ENCODE measurements around the gene KLKB1.

The KLKB1 gene

GRCh38 chr4:186227221-186227620 lies at the start of gene KLKB1:
Gene KLKB1 (plus strand): TSS chr4:186227507. CDS start chr4:186228196, 689 bp downstream.
- H3K36me3 ChIP-seq (ENCODE audit: control insufficient read depth in 2 of 2, insufficient read depth in 1 of 2, low read length in 2 of 2) = no peaks in the 10 kb centered on the region
- H3K9me3 ChIP-seq (ENCODE audit: control insufficient read depth, insufficient read depth, low read depth, low read length) = no peaks in the 10 kb centered on the region
- H3K4me3 ChIP-seq (ENCODE audit: low read depth, low read length) = no peak within 1 kb of the TSS
- CTCF ChIA-PET = interaction anchor here (0.5 kb wide), 1 partner anchor 26 kb away, joined by 3 read pairs; no protein-coding TSS in a partner anchor
- H3K4me1 ChIP-seq (ENCODE audit: control insufficient read depth, insufficient read depth, low read length) = peaks cover 10% of the 10 kb centered on the region
- no peak within 1 kb of the TSS for H3K27ac ChIP-seq (ENCODE audit: extremely low read depth, low read depth, low read length)
- POLR2A ChIA-PET = no interaction called here
- TF ChIP-seq SP7 (tag by site-specific recombination; IDR thresholded peaks at IDR 0.05) (no peak), ZBTB44 (tag by site-specific recombination; IDR thresholded peaks at IDR 0.05) (0 out of 2 replicates have a peak, but pooled peaks have one; percentile 37)
- TF ChIP-seq, protein P1, sequence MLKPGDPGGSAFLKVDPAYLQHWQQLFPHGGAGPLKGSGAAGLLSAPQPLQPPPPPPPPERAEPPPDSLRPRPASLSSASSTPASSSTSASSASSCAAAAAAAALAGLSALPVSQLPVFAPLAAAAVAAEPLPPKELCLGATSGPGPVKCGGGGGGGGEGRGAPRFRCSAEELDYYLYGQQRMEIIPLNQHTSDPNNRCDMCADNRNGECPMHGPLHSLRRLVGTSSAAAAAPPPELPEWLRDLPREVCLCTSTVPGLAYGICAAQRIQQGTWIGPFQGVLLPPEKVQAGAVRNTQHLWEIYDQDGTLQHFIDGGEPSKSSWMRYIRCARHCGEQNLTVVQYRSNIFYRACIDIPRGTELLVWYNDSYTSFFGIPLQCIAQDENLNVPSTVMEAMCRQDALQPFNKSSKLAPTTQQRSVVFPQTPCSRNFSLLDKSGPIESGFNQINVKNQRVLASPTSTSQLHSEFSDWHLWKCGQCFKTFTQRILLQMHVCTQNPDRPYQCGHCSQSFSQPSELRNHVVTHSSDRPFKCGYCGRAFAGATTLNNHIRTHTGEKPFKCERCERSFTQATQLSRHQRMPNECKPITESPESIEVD (tag by site-specific recombination; IDR thresholded peaks at IDR 0.05) = peak; percentile 63

DNA sequence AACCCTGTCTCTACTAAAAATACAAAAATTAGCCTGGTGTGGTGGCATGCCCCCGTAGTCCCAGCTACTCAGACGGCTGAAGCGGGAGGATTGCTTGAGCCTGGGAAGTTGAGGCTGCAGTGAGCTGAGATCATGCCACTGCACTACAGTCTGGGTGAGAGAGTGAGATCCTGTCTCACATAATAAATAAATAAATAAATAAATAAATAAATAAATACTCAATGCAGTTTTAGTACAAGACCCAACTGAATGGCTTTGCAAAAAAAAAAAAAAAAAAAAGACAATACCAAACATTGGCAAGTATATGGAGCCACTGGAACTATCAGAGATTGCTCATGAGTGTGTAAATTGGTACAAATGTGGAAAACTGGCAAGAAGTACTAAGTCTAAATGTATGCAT lies 39.2 kb upstream of the KLKB1 start:
- Histone ChIP-seq H3K36me3 (ENCODE audit: control insufficient read depth in 2 of 2, insufficient read depth in 1 of 2, low read length in 2 of 2) (no peaks in the 10 kb centered on the region), H3K27ac (ENCODE audit: extremely low read depth, low read depth, low read length) (no peak overlapping the region), H3K4me3 (ENCODE audit: low read depth, low read length) (no peak overlapping the region), H3K9me3 (ENCODE audit: control insufficient read depth, insufficient read depth, low read depth, low read length) (no peaks in the 10 kb centered on the region), H3K4me1 (ENCODE audit: control insufficient read depth, insufficient read depth, low read length) (no peaks in the 10 kb centered on the region; the same call in 1 of the 2 replicates)
- TF ChIP-seq PRDM10 (tag by site-specific recombination; IDR thresholded peaks at IDR 0.05) (no peak), ZNF623 (tag by site-specific recombination; IDR thresholded peaks at IDR 0.05) (0 out of 2 replicates have a peak, but pooled peaks have one; percentile 18), ZNF555 (tag by site-specific recombination; conservative IDR thresholded peaks at IDR 0.05) (0 out of 2 replicates have a peak, but pooled peaks have one; percentile 24), ZNF354C (tag by site-specific recombination; IDR thresholded peaks at IDR 0.05; ENCODE audit: borderline replicate concordance, low read depth) (no peak), ZNF518A (tag by site-specific recombination; conservative IDR thresholded peaks at IDR 0.05; ENCODE audit: low read depth) (peak; percentile 69), ZNF426 (tag by site-specific recombination; IDR thresholded peaks at IDR 0.05) (peak; percentile 44), ZNF266 (tag by site-specific recombination; IDR thresholded peaks at IDR 0.05; ENCODE audit: low read depth) (peak; percentile 32; the same call in 1 of the 2 replicates), KLF7 (tag by site-specific recombination; IDR thresholded peaks at IDR 0.05; ENCODE audit: borderline replicate concordance) (no peak), ZNF394 (tag by site-specific recombination; IDR thresholded peaks at IDR 0.05; ENCODE audit: borderline replicate concordance) (peak; percentile 59; the same call in 1 of the 2 replicates), YY2 (tag by site-specific recombination; IDR thresholded peaks at IDR 0.05) (no peak)
- TF ChIP-seq, protein P2, sequence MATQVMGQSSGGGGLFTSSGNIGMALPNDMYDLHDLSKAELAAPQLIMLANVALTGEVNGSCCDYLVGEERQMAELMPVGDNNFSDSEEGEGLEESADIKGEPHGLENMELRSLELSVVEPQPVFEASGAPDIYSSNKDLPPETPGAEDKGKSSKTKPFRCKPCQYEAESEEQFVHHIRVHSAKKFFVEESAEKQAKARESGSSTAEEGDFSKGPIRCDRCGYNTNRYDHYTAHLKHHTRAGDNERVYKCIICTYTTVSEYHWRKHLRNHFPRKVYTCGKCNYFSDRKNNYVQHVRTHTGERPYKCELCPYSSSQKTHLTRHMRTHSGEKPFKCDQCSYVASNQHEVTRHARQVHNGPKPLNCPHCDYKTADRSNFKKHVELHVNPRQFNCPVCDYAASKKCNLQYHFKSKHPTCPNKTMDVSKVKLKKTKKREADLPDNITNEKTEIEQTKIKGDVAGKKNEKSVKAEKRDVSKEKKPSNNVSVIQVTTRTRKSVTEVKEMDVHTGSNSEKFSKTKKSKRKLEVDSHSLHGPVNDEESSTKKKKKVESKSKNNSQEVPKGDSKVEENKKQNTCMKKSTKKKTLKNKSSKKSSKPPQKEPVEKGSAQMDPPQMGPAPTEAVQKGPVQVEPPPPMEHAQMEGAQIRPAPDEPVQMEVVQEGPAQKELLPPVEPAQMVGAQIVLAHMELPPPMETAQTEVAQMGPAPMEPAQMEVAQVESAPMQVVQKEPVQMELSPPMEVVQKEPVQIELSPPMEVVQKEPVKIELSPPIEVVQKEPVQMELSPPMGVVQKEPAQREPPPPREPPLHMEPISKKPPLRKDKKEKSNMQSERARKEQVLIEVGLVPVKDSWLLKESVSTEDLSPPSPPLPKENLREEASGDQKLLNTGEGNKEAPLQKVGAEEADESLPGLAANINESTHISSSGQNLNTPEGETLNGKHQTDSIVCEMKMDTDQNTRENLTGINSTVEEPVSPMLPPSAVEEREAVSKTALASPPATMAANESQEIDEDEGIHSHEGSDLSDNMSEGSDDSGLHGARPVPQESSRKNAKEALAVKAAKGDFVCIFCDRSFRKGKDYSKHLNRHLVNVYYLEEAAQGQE (tag by site-specific recombination; IDR thresholded peaks at IDR 0.05) = 0 out of 2 replicates have a peak, but pooled peaks have one; percentile 17
- POLR2A ChIA-PET = no interaction called here
- CTCF ChIA-PET = interaction anchor here (0.6 kb wide), 1 partner anchor 108 kb away, joined by 3 read pairs; no protein-coding TSS in a partner anchor

Data from HEK293 (cell line).